Nephron progenitor cell (in vitro differentiated cells): ENCODE data around the gene ARL2.

Experiments
- DNase-seq: peaks from one replicate; pipeline ENCODE4 v3.0.0; 2021
- H3K27ac Mint-ChIP-seq: 2 replicates; pipeline ENCODE4 v1.8.0; 2021; ENCODE audit warnings: mild to moderate bottlenecking, moderate library complexity, mixed read lengths
- H3K27me3 Mint-ChIP-seq: 2 replicates; pipeline ENCODE4 v1.8.0; 2021; ENCODE audit warnings: mild to moderate bottlenecking, low read depth, mixed read lengths; ENCODE audit not compliant: poor library complexity
- H3K36me3 Mint-ChIP-seq: 2 replicates; pipeline ENCODE4 v1.8.0; 2021; ENCODE audit warnings: low read depth, mixed read lengths
- H3K4me1 Mint-ChIP-seq: 2 replicates; pipeline ENCODE4 v1.8.0; 2021; ENCODE audit warnings: mixed read lengths
- H3K4me3 Mint-ChIP-seq: 2 replicates; pipeline ENCODE4 v1.8.0; 2021; ENCODE audit warnings: mild to moderate bottlenecking, moderate library complexity, mixed read lengths
- H3K9me3 Mint-ChIP-seq: 2 replicates; pipeline ENCODE4 v1.8.0; 2021; ENCODE audit warnings: mild to moderate bottlenecking, moderate library complexity, mixed read lengths
- TF ChIP-seq, protein P1 (sequence below): fragments of 200-600 bp; sonication (generic); IDR thresholded peaks from 2 replicates; pipeline ENCODE4 v1.5.0; 2021; ENCODE audit warnings: antibody characterized with exemption

The ARL2 gene

DNA sequence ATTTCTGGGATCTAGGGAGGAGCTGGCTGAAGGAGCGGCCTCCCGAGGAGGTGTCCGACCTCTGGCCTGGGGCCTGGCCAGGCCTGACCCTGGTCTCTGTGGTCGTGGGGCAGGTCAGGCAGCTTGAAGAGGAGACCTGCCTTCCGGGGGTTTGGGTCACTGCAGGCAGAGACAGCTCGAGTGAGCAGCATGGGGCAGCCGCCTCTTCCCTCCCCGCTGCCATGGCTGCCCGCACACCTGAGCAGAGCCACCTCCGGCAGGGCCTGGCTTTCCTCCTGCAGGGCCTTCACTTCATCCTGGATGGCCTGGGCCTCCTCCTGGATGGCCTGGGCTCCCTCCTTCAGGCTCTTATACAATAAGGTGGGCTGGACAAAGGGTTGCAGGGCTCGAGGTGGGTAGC is 52.4 kb downstream of the ARL2 start:
- Mint-ChIP-seq H3K4me3 (no peak overlapping the region), H3K4me1 (peaks cover 18% of the 10 kb centered on the region), H3K9me3 (no peaks in the 10 kb centered on the region), H3K27ac (no peak overlapping the region), H3K36me3 (no peaks in the 10 kb centered on the region), H3K27me3 (peaks cover 12% of the 10 kb centered on the region)
- DNase-seq: no peak
- TF ChIP-seq, protein P1, sequence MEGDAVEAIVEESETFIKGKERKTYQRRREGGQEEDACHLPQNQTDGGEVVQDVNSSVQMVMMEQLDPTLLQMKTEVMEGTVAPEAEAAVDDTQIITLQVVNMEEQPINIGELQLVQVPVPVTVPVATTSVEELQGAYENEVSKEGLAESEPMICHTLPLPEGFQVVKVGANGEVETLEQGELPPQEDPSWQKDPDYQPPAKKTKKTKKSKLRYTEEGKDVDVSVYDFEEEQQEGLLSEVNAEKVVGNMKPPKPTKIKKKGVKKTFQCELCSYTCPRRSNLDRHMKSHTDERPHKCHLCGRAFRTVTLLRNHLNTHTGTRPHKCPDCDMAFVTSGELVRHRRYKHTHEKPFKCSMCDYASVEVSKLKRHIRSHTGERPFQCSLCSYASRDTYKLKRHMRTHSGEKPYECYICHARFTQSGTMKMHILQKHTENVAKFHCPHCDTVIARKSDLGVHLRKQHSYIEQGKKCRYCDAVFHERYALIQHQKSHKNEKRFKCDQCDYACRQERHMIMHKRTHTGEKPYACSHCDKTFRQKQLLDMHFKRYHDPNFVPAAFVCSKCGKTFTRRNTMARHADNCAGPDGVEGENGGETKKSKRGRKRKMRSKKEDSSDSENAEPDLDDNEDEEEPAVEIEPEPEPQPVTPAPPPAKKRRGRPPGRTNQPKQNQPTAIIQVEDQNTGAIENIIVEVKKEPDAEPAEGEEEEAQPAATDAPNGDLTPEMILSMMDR: no peak

- no peak overlapping the region for H3K4me3 Mint-ChIP-seq
- H3K27ac Mint-ChIP-seq: no peak overlapping the region
- H3K9me3 Mint-ChIP-seq: no peaks in the 10 kb centered on the region
- H3K27me3 Mint-ChIP-seq: peaks cover 11% of the 10 kb centered on the region
- peaks cover 18% of the 10 kb centered on the region for H3K4me1 Mint-ChIP-seq
- H3K36me3 Mint-ChIP-seq: no peaks in the 10 kb centered on the region
- DNase-seq: no peak
- TF ChIP-seq, protein P1: no peak
Measured at GRCh38 chr11:65066805-65067291, 52.9 kb downstream of the ARL2 start.

GRCh38 chr11:65067446-65067845 is 53.5 kb downstream of the ARL2 start:
- no peak for DNase-seq
- Mint-ChIP-seq H3K9me3 (no peaks in the 10 kb centered on the region), H3K27ac (no peak overlapping the region), H3K27me3 (peaks cover 5% of the 10 kb centered on the region), H3K4me3 (no peak overlapping the region), H3K36me3 (no peaks in the 10 kb centered on the region), H3K4me1 (peaks cover 18% of the 10 kb centered on the region)
- TF ChIP-seq, protein P1: no peak

- no peak overlapping the region for H3K4me3 Mint-ChIP-seq
- H3K4me1 Mint-ChIP-seq: peaks cover 18% of the 10 kb centered on the region
- H3K27me3 Mint-ChIP-seq: no peaks in the 10 kb centered on the region
- no peaks in the 10 kb centered on the region for H3K9me3 Mint-ChIP-seq
- TF ChIP-seq, protein P1: no peak
- no peaks in the 10 kb centered on the region for H3K36me3 Mint-ChIP-seq
- H3K27ac Mint-ChIP-seq: no peak overlapping the region
- DNase-seq: no peak
Measured at GRCh38 chr11:65069217-65069616, 55.3 kb downstream of the ARL2 start.
